NCI-H146 treated with DMSO at 0.1 percent for 48 hours (cell line): ENCODE data around the gene TEAD4.

ENCODE experiments used
- DNase-seq: peaks from one replicate; lab custom pipeline; 2025; ENCODE audit not compliant: unreplicated experiment; lab: John Stamatoyannopoulos, UW

TEAD4 gene

GRCh38 chr12:3078086-3078820 lies 119.1 kb downstream of the TEAD4 start:
- DNase-seq, result no peak

DNA sequence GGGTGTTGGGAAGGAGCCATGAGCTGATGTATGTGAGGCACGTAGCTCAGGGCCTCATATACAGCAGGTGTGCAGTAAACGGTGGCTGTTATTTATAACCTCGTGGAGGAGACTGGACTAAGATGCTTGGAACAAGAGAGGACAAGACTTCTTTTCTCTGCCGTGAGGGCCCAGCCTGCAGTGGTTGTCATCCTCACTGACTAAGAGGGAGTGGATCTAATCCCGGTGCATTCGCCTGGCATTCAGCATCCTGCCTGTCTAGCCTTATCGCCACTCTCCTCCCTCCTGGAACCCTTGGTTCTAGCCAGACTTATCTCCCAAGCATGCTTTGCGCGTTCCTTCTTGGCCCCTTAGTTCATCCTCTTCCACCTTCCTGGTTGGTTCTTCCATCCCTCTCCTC lies 121.9 kb downstream of the TEAD4 start:
- no peak for DNase-seq

DNA sequence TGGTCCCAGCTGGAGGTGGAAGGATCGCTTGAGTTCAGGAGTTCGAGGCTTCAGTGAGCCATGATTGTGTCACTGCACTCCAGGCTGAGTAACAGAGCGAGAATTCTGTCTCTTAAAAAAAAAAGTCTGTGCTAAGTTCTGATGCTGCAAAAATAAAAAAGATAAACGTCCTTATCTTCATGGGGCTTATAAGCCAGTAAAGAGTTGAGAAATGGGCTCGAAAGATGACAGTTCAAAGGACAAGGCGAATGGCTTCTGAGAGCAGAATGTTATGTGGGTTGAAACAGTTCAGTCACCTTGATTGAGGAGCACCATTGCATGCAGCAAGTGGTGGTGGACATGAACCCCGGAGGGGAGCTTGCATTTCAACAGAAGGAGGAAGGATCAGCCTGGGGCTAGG lies 122.7 kb downstream of the TEAD4 start:
- DNase-seq, result no peak

- DNase-seq, result no peak
Observed at GRCh38 chr12:3083241-3083920, 124.2 kb downstream of the TEAD4 start.

DNA sequence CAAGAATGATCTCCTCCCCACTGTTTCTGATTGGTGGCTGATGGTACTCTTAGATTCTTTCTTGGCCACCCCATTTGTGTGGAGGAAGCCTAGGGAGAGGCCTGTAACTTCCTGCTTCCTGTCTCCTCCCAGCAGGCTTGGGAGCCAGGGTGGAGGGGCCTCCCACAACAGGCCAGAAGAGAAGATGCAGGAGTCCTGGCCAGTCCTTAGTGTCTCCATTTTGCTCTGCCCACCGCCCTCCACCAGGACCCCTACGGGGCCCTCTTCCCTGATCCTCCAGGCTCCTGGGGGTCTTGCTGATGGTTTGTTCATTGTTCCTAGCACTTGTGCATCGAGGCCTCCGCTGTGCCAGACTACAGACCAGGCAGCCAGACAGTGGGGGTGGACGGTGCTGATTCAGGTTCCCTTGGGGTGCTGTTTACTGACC lies 124.7 kb downstream of the TEAD4 start:
- no peak for DNase-seq

DNA sequence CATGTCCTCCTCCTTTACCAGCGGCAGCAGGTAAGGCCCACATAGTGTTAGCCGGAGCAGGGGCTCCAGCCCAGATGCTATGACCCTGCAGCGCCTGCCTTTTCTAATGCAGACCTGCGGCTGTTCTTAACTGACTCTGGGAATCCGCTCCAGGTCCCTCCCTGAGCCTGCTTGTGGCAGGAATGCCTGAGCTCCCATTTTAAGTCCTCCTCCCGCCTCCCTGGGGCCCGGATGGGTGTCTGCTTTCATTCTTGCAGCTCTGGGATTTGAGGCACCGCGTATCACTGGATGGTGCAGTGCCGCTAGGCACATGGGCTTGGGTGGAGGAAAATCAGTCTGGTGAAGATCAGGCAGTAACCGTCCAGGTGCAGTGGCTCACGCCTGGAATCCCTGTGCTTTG lies 125.5 kb downstream of the TEAD4 start:
- no peak for DNase-seq

DNA sequence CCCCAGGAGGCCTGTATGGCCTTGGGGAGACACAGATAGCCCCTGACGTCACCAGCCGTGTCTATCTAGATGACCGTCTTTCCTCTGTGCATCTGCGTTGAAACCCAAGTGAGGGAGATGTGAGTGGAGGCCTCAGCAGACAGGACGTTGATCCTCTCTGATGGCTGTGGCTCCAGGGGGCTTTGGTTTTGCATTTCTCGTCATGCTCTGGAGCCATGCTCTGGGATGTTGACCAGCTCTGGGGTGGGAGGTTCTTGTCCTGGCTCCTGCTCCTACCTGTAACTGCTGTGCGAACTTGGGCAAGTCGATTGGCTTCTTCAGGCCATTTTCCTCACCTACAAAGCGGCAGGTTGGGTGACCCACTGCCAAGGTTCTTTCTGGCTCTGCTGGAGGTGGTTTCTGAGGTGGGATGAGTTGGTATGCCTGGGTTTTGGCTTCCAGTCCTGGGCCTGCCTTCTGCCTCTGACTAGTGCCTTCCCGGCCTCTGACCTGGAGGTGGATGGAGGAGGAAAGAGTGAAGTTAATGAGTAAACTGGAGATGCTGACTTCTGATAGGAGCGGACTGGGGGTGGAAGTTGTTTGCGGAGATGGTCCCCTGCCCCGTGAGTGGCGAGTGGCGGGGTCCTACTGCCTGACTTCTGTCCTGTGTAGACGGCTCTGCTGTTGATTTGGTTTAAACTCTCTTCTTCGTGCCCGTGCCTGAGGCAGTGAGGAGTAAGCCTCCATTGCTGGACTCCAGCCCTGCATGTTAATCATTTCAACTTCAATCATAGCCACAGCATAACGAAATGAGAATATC lies 126.3 kb downstream of the TEAD4 start:
- DNase-seq, result no peak

DNA sequence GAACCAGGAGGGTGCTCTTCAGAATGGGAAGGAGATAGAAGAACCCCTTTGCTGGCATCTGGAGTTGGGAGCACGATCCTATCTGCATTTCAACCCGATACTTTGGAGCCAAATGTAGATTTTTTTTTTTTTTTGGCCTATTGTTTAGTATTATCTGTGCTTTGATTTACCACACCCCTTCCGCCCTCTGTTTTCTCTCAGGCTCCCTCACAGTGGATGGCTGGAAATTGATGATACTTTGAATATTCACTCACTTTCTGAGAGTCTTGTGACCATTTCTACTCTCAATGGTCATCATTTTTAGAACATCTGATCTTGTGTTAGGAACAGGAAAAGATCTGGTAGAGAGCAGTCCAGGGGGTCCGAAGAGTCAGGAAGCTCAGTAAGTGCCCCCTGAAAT lies 127.0 kb downstream of the TEAD4 start:
- no peak for DNase-seq

DNA sequence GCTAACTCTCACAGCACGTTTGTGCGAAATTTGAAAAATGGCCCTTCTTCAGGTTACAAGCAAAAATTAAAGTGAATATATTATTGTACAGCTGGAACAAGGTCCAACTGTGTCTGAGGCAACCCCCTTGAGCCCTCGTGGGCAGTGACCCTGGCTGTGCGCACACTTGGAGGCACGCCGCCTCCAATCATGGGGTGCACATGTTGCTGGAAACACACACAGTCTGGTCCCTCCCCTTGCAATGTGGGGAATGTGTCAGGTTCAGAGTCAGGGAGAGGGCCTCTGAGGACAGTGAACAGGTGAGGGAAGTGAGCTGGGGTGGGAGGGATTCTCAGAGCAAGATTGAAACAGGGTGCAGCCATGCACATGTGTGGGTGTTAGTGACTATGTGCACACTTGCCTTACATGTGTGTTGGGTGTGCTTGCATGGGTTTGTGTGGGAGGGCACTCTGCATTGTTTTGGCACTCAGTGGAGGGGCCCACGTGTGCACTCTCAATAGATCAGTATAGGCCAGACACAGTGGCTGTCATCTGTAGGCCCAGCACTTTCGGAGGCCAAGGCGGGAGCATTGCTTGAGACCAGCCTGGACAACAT lies 127.6 kb downstream of the TEAD4 start:
- DNase-seq, result no peak

DNA sequence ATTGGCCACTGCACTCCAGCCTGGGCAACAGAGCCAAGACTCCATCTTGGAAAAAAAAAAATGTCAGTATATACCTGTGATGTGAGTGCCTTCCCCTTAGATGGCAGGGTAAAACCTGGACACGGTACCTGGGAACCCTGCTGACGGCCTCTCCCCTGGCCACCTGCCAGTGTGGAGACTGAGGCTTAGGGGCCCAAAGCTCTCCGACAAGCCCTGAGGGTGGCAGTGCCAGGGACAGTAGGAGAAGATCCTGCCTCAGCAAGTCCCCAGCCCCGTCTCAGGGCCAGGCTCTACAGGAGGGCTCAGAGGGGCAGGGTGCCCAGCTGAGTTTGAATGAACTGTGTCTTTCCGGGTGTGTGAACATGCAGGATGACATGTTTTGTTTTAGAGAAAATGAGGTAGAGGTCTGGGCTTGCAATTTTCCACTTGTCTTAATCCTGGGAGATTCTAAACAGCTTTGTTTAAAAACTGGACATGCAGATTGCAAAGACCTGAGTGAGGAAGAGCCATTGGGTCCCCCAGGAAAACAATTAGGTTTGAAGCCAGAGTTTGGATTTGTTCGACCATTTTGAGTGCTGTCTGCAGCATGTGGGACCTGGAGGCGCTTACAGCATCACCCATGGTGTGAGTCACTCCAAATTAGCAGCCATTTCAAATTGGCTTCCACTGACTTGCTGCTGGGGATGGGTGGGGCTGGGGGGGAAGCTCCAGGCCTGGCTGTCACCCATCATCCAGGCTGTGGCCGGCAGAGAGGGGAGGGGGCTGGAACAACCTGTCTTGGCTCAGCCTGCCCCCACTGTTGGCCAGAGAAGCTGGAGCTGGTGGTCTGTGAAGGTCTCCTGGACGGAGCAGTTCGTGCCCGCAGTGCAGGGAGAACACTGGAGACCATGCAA lies 128.8 kb downstream of the TEAD4 start:
- DNase-seq, result no peak

DNA sequence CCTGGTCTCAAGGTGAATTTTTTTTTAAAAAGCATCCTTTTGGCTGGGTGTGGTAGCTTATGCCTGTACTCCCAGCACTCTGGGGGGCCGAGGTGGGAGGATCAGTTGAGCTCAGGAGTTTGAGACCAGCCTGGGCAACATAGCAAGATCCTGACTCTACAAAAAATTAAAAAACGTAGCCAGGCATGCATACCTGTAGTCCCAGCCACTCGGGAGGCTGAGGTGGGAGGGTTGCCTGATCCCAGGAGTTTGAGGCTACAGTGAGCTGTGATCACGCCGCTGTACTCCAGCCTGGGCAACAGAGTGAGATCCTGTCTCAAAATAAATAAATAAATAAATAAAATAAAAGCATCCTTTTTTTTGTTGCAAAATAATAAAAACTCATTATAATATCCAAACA lies 130.4 kb downstream of the TEAD4 start:
- no peak for DNase-seq
